Bone marrow (tissue), 2 donors: ENCODE data around the gene ARL8A.
"Not testable (repeated sequence)": the region's sequence is repeated elsewhere in the genome, so short reads cannot be mapped to it uniquely, and the experiment has no call there.

Source experiments
- DNase-seq, 2 donors: peaks; one replicate each; lab custom pipeline; 2025; lab: John Stamatoyannopoulos, UW

ARL8A gene

GRCh38 chr1:202144402-202145067, at the start of gene ARL8A:
Gene ARL8A, minus strand, starts transcription at chr1:202144737. Its CDS starts 165 bp downstream, at chr1:202144572.
- DNase-seq, result peak in 1 of 2 donors; percentile 66

- no peak for DNase-seq
Measured at GRCh38 chr1:202194328-202194648, 49.8 kb upstream of the ARL8A start.

- no peak for DNase-seq
Measured at GRCh38 chr1:202193614-202194327, 49.2 kb upstream of the ARL8A start, which contains the start of gene LGR6. Gene LGR6, plus strand, starts transcription at chr1:202193799. Its CDS starts 191 bp downstream, at chr1:202193990.

- DNase-seq, result peak in 1 of 2 donors; percentile 11
Measured at GRCh38 chr1:202192770-202193613, 48.5 kb upstream of the ARL8A start.

DNA sequence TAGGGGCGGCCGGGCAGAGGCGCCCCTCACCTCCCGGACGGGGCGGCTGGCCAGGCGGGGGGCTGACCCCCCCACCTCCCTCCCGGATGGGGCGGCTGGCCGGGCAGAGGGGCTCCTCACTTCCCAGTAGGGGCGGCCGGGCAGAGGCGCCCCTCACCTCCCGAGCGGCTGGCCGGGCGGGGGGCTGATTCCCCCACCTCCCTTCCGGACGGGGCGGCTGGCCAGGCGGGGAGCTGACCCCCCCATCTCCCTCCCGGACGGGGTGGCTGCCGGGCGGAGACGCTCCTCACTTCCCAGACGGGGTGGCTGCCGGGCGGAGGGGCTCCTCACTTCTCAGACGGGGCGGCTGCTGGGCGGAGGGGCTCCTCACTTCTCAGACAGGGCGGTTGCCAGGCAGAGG, 46.9 kb upstream of the ARL8A start:
- DNase-seq, result not testable (repeated sequence)

- no peak for DNase-seq
Measured at GRCh38 chr1:202189918-202190715, 45.6 kb upstream of the ARL8A start.

GRCh38 chr1:202189001-202189790, 44.7 kb upstream of the ARL8A start:
- peak in 1 of 2 donors; percentile 59 for DNase-seq

- DNase-seq, result no peak
Measured at GRCh38 chr1:202187697-202188407, 43.3 kb upstream of the ARL8A start.

GRCh38 chr1:202187041-202187671, 42.6 kb upstream of the ARL8A start:
- DNase-seq, result no peak

DNA sequence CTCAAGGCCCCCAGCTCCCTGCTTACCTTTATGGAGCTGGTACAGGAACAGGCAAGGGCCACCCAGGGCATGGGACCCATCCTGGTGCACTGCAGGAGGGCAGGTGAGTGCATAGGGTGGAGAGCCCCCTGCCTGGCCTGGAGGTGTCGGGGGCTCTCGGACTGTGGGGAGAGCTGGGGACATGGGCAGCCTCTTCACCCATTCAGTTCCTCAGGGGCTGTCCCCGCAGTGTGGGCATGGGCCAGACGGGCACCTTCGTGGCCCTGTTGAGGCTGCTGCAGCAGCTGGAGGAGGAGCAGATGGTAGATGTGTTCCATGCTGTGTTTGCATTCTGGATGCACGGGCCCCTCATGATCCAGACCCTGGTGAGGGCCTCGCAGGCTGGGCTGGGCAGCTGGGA, 41.8 kb upstream of the ARL8A start:
- DNase-seq, result no peak

DNA sequence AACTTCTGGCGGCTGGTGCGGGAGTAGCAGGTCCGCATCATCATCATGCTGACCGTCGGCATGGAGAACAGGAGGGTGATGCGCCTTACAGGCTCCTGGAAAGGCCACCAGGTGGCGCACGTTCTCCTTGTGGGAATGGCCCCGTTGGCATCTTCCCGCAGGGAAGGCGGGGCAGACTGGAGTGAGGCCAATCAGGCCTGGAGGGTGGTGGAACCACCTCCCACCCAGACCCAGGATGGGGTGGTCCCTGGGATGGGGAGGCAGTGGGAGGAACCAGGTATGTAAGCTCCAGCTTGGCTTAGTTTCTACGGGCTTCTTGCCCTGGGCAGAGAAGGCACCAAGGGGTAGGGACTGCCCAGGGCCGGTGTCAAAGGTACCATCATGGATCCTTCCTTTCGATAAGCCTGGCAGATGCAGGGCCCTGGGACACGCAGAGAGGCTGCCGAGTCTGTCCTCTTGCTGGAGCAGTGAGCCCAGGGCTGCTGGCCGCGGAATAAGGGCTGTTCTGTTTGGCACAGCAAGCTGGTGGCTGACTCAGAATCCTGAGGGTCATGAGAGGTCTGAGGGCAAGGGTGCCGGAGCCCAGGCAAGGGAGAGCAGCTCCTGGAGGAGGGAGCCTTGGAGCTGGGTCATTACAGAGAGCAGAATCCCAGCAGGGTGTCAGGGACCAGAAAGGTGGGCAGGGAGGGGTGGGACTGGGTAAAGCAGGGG, 40.4 kb upstream of the ARL8A start:
- peak; percentile 44 to 47 for DNase-seq

GRCh38 chr1:202182040-202182877, 37.7 kb upstream of the ARL8A start:
- no peak for DNase-seq

DNA sequence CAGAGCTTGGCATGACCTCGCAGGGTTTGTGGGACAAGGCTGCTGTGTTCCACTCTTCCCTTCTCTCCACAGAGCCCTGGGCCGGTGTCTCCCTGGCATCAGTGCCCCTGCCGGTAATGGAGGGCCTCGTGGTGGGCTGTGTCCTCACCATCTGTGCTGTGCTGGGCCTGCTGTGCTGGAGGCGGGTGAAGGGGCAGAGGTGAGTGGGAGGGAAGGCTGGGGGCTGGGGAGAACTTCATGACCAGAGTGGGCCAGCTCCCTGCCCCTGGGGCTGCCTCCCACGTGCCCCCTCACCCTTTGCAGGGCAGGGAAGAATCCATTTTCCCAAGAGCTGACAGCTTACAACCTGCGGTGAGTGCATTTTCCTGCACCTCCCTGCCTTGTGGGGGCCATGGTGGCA, 37.0 kb upstream of the ARL8A start:
- no peak for DNase-seq

- not testable (repeated sequence) for DNase-seq
Measured at GRCh38 chr1:202180751-202181139, 36.2 kb upstream of the ARL8A start.

DNA sequence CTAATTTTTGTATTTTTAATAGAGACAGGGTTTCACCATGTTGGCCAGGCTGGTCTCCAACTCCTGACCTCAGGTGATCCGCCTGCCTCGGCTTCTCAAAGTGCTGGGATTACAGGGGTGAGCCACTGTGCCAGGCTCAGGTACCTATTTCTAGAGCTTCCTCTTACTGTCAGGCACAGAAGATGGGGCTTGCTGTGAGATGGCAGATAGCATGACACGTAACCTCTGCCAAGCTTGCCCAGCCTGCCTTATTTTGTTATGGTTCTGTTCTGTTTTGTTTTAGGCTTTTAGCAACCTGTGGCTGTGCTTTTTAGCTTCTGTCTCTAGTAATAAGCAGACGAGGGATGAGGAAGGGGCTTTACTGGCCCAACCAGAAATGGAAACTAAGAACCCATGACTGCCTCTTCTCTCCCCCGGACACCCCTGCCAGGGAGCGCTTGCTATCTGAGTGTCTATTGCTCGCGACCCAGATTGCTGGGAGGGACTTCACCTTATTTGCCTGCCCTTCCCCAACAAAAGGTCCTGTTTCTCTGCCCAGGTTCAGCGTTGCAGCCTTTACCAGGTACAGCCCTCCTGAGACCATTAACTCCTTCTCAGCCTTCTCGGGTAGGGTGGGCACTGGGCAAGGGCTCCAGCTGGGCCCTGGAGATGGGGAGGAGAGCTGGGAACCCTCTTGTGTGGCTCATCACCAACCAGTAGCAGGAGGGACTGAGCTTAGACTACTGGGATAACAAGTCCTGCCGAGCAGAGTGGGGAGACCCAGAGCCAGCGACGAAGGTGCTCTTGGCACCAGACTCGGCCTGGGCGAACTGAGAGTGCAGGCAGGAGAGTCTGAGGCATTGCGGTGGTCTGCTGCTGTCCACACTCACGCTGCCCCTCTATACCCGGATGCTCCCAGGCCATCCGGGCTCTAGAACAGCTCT, 35.6 kb upstream of the ARL8A start:
- no peak for DNase-seq

- no peak for DNase-seq
Measured at GRCh38 chr1:202176949-202177927, 32.7 kb upstream of the ARL8A start.
